Lung (tissue), 12 donors: ENCODE results near the gene DAPK2. TPM values are rescaled to one million over a fixed set of nuclear protein-coding genes. Genes with fewer than 3 reads are reported as not detected.

Experiments
- ATAC-seq: fragments of 200-7000 bp; cut with Tn5 transposase; one replicate; pipeline ENCODE4 v1.9.1; 2020; ENCODE audit warnings: moderate number of reproducible peaks; ENCODE audit not compliant: insufficient read depth, low FRiP score
- DNase-seq, 3 donors: peaks; one replicate each; pipeline ENCODE4 v3.0.0-alpha.2; 2013 to 2017
- H3K27ac ChIP-seq, 2 donors: one replicate each; pipeline ENCODE4 v1.5.1; 2013; ENCODE audit warnings: mild to moderate bottlenecking in 2 of 2, moderate library complexity in 2 of 2, control low read depth in 1 of 2, inconsistent platforms in 1 of 2, low read depth in 1 of 2, low read length in 1 of 2
- H3K27me3 ChIP-seq, 3 donors: one replicate each; pipeline ENCODE4 v1.5.1; 2013; ENCODE audit warnings: low read length in 2 of 3; ENCODE audit not compliant: control insufficient read depth in 3 of 3, insufficient read depth in 3 of 3
- H3K36me3 ChIP-seq, 4 donors: one replicate each; pipeline ENCODE4 v1.5.1; 2013; ENCODE audit warnings: low read length in 4 of 4, mild to moderate bottlenecking in 1 of 4, moderate library complexity in 1 of 4; ENCODE audit not compliant: control insufficient read depth in 4 of 4, insufficient read depth in 4 of 4
- H3K4me1 ChIP-seq, 5 donors: one replicate each; pipeline ENCODE4 v1.5.1; 2013; ENCODE audit warnings: low read length in 5 of 5, mild to moderate bottlenecking in 2 of 5, moderate library complexity in 1 of 5; ENCODE audit not compliant: control insufficient read depth in 5 of 5, insufficient read depth in 5 of 5
- H3K4me3 ChIP-seq: one replicate; pipeline ENCODE4 v1.5.1; 2013; ENCODE audit warnings: mild to moderate bottlenecking, control low read depth, moderate library complexity
- H3K9ac ChIP-seq, 2 donors: one replicate each; pipeline ENCODE4 v1.5.1; 2013; ENCODE audit warnings: low read length in 2 of 2, control low read depth in 1 of 2; ENCODE audit not compliant: insufficient read depth in 1 of 2
- H3K9me3 ChIP-seq, 4 donors: one replicate each; pipeline ENCODE4 v1.5.1; 2013; ENCODE audit warnings: low read length in 3 of 4, mild to moderate bottlenecking in 1 of 4, moderate library complexity in 1 of 4; ENCODE audit not compliant: control insufficient read depth in 4 of 4, insufficient read depth in 3 of 4
- CTCF ChIP-seq: IDR thresholded peaks from 2 replicates; pipeline ENCODE4 v1.5.1; 2012; ENCODE audit warnings: mild to moderate bottlenecking; ENCODE audit errors: control extremely low read depth, extremely low read depth
- WGBS, 2 donors: extraction: QIAGEN DNeasy Blood & Tissue Kit; methylation state at CpG; one replicate each; pipeline ENCODE4 v1.1.7; 2013; 5-methylcytosine and 5-hydroxymethylcytosine counted together
- polyA plus RNA-seq, 2 donors: library from polyadenylated mRNA; stranded (reverse); fragments of 200-250 nt; gene quantifications; one replicate each; pipeline ENCODE4 v1.2.1, GENCODE V29; 2013
- total RNA-seq, 2 donors: library from RNA; depleted of rRNA in 1 of 2; stranded (reverse); fragments of >200 nt in 1 of 2; gene quantifications; one replicate each; pipeline ENCODE4 v1.2.1, GENCODE V29; 2014 to 2021
- donor health status: control.
- donor health status: control.
- donor health status: Bipolar disorder and iron deficiency.
- donor health status: healthy.
- donor health status: DM: yes; HTN: yes; CAD: no.

The DAPK2 gene
- total and polyA plus RNA-seq, 4 donors: 20.5 to 59.0 (median 49.1) TPM

- ATAC-seq (no peak), DNase-seq (no peak)
- no peaks in the 10 kb centered on the region for H3K27me3 ChIP-seq
- H3K9ac ChIP-seq: peak overlapping the region in 1 of 2 donors; percentile 2
- no peak for TF ChIP-seq CTCF
- H3K27ac ChIP-seq: peak overlapping the region in 1 of 2 donors; percentile 30
- H3K36me3 ChIP-seq: no peaks in the 10 kb centered on the region
- 93 to 95% methylated on average over 7 of the region's 7 CpGs for WGBS, 2 donors
- no peaks in the 10 kb centered on the region for H3K9me3 ChIP-seq
- H3K4me3 ChIP-seq: no peak overlapping the region
- peaks cover 3 to 29% (median 16%) of the 10 kb centered on the region in 5 donors for H3K4me1 ChIP-seq
Measured at GRCh38 chr15:63941698-63942465, 104.4 kb downstream of the DAPK2 start.

- Histone ChIP-seq H3K36me3 (no peaks in the 10 kb centered on the region), H3K9me3 (no peaks in the 10 kb centered on the region), H3K4me3 (no peak overlapping the region), H3K27ac (no peak overlapping the region), H3K9ac (no peak overlapping the region), H3K4me1 (peaks cover 3 to 29% (median 16%) of the 10 kb centered on the region in 5 donors), H3K27me3 (no peaks in the 10 kb centered on the region)
- WGBS, 2 donors: 74 to 77% methylated on average over 4 of the region's 4 CpGs
- peak; percentile 17 to 42 (median 22) for DNase-seq
- no peak for ATAC-seq
- no peak for TF ChIP-seq CTCF
Measured at GRCh38 chr15:63940966-63941620, 105.2 kb downstream of the DAPK2 start.

- DNase-seq (peak; percentile 52 to 86 (median 71)), ATAC-seq (no peak)
- Histone ChIP-seq H3K4me3 (no peak overlapping the region), H3K9me3 (no peaks in the 10 kb centered on the region), H3K9ac (no peak overlapping the region), H3K4me1 (peaks cover 3 to 23% (median 11%) of the 10 kb centered on the region in 5 donors), H3K36me3 (no peaks in the 10 kb centered on the region), H3K27ac (peak overlapping the region; percentile 26 to 90), H3K27me3 (no peaks in the 10 kb centered on the region)
- 25 to 26% methylated on average over 4 of the region's 4 CpGs for WGBS, 2 donors
- TF ChIP-seq CTCF: no peak
Measured at GRCh38 chr15:63939531-63940130, 106.7 kb downstream of the DAPK2 start.
